A549 (cell line): ENCODE measurements around the gene ID3. TPM values are rescaled to one million over a fixed set of nuclear protein-coding genes. Genes with fewer than 3 reads are reported as not detected.

Source experiments
- ATAC-seq, 2 experiments: fragments of 200-7000 bp in 1 of 2; fragments of >200 bp in 1 of 2; cut with Nextera tagmentation in 1 of 2; cut with Tn5 transposase in 1 of 2; 3 replicates each; pipeline versions ENCODE4 v1.8.0 to v1.9.1; 2018 to 2020; ENCODE audit warnings: mild to moderate bottlenecking in 1 of 2, moderate library complexity in 1 of 2
- CTCF ChIA-PET: fragments of 300-600 bp; sonication (Branson Sonifier 250); formaldehyde crosslinking; extraction: SDS; loops from one replicate; lab custom pipeline; 2021; ENCODE audit warnings: antibody characterized with exemption, inconsistent platforms; lab: Yijun Ruan, JAX
- POLR2A ChIA-PET: fragments of 350-600 bp; formaldehyde crosslinking; extraction: SDS; loops from one replicate; lab custom pipeline; 2021; ENCODE audit warnings: antibody characterized with exemption, inconsistent platforms; lab: Yijun Ruan, JAX
- DNase-seq, 2 experiments: peaks; one replicate each; pipeline versions ENCODE4 v3.0.0 to v3.0.0-alpha.2; 2011 to 2016; ENCODE audit warnings: low read depth in 1 of 2, low spot score in 1 of 2
- FAIRE-seq: peaks from 2 replicates; lab custom pipeline; 2011; peaks lifted over from hg19 to GRCh38; lab: Jason Lieb, UNC
- H3K27ac ChIP-seq, 2 experiments: fragments of >200 bp; sonication (Bioruptor Twin); formaldehyde crosslinking; 3 replicates each; pipeline ENCODE4 v1.5.1; 2016 to 2017
- H3K4me1 ChIP-seq: fragments of >200 bp; sonication (Bioruptor Twin); formaldehyde crosslinking; 3 replicates; pipeline ENCODE4 v1.6.1; 2016
- H3K4me2 ChIP-seq: fragments of >200 bp; sonication (Bioruptor Twin); formaldehyde crosslinking; 3 replicates; pipeline ENCODE4 v1.6.1; 2016
- H3K4me3 ChIP-seq: fragments of >200 bp; sonication (Bioruptor Twin); formaldehyde crosslinking; 3 replicates; pipeline ENCODE4 v1.5.1; 2016
- H3K9me3 ChIP-seq: fragments of >200 bp; sonication (Bioruptor Twin); formaldehyde crosslinking; 3 replicates; pipeline ENCODE4 v1.6.1; 2016
- ATOH8 ChIP-seq: fragments of 250-450 bp; sonication (Bioruptor Pico); IDR thresholded peaks from 2 replicates; pipeline ENCODE4 v1.5.0; 2020; ENCODE audit warnings: low read depth, mild to moderate bottlenecking, moderate library complexity
- CBX8 ChIP-seq: fragments of 200-600 bp; sonication (generic); IDR thresholded peaks from 2 replicates; pipeline ENCODE4 v1.6.1; 2016
- CHD2 ChIP-seq: fragments of 150-350 bp; IDR thresholded peaks from 2 replicates; pipeline ENCODE4 v1.6.1; 2014; ENCODE audit warnings: low read length; ENCODE audit not compliant: partially characterized antibody
- CTCF ChIP-seq: fragments of >200 bp; sonication (Bioruptor Twin); formaldehyde crosslinking; IDR thresholded peaks from 3 replicates; pipeline ENCODE4 v1.5.1; 2016
- EHF ChIP-seq: fragments of 250-450 bp; sonication (Bioruptor Pico); IDR thresholded peaks from 2 replicates; pipeline ENCODE4 v1.5.0; 2020; ENCODE audit warnings: mild to moderate bottlenecking
- EHMT2 ChIP-seq: fragments of 200-600 bp; sonication (generic); IDR thresholded peaks from 2 replicates; pipeline ENCODE4 v1.6.1; 2016; ENCODE audit warnings: antibody characterized with exemption, low read depth, mild to moderate bottlenecking, moderate library complexity
- EP300 ChIP-seq, 2 experiments: fragments of >200 bp; sonication (Bioruptor Twin); formaldehyde crosslinking; IDR thresholded peaks; 2 replicates in 1 of 2; 3 replicates in 1 of 2; pipeline ENCODE4 v1.6.1; 2016 to 2017
- FOSL2 ChIP-seq, 2 experiments: fragments of 450-650 bp in 1 of 2; fragments of >200 bp in 1 of 2; sonication (Bioruptor Twin) in 1 of 2; formaldehyde crosslinking; IDR thresholded peaks; 2 replicates each; pipeline versions ENCODE4 v1.5.0 to v1.6.1; 2016 to 2020; ENCODE audit warnings: mild to moderate bottlenecking in 1 of 2, moderate library complexity in 1 of 2
- FOXS1 ChIP-seq: fragments of 250-450 bp; sonication (Bioruptor Pico); IDR thresholded peaks from 2 replicates; pipeline ENCODE4 v1.5.0; 2020; ENCODE audit warnings: mild to moderate bottlenecking, moderate library complexity
- HEYL ChIP-seq: fragments of 250-450 bp; sonication (Bioruptor Pico); IDR thresholded peaks from 2 replicates; pipeline ENCODE4 v1.8.0; 2021; ENCODE audit warnings: mild to moderate bottlenecking, moderate library complexity
- HOXA7 ChIP-seq: fragments of 250-450 bp; sonication (Bioruptor Pico); IDR thresholded peaks from 2 replicates; pipeline ENCODE4 v1.5.0; 2020; ENCODE audit warnings: mild to moderate bottlenecking, moderate library complexity
- HOXB13 ChIP-seq: fragments of 250-450 bp; sonication (Bioruptor Pico); IDR thresholded peaks from 2 replicates; pipeline ENCODE4 v1.5.0; 2020; ENCODE audit warnings: low read depth, mild to moderate bottlenecking, moderate library complexity
- HOXB5 ChIP-seq: fragments of 250-450 bp; sonication (Bioruptor Pico); IDR thresholded peaks from 2 replicates; pipeline ENCODE4 v1.5.0; 2020; ENCODE audit warnings: mild to moderate bottlenecking, moderate library complexity
- KDM1A ChIP-seq: fragments of 200-600 bp; sonication (generic); IDR thresholded peaks from 2 replicates; pipeline ENCODE4 v1.6.1; 2016; ENCODE audit warnings: low read depth, mild to moderate bottlenecking
- KDM5A ChIP-seq: fragments of 200-600 bp; sonication (generic); IDR thresholded peaks from 2 replicates; pipeline ENCODE4 v1.6.1; 2016; ENCODE audit warnings: antibody characterized with exemption, mild to moderate bottlenecking
- MAFK ChIP-seq: fragments of 450-650 bp; IDR thresholded peaks from 2 replicates; pipeline ENCODE4 v1.6.1; 2014; ENCODE audit not compliant: partially characterized antibody
- MAX ChIP-seq: IDR thresholded peaks from 2 replicates; pipeline ENCODE4 v1.6.1; 2012
- NFE2L2 ChIP-seq: fragments of 150-350 bp; conservative IDR thresholded peaks from 2 replicates; pipeline ENCODE4 v1.6.1; 2014; ENCODE audit warnings: low read length
- POLR2A ChIP-seq: IDR thresholded peaks from 2 replicates; pipeline ENCODE4 v1.6.1; 2012; ENCODE audit warnings: mild to moderate bottlenecking, low read length
- POLR2AphosphoS2 ChIP-seq: conservative IDR thresholded peaks from 2 replicates; pipeline ENCODE4 v1.6.1; 2012; ENCODE audit warnings: low read length, improper control_type of control experiment, inconsistent platforms
- RAD21 ChIP-seq, 2 experiments: fragments of >200 bp in 1 of 2; sonication (Bioruptor Twin) in 1 of 2; formaldehyde crosslinking in 1 of 2; IDR thresholded peaks in 1 of 2; conservative IDR thresholded peaks in 1 of 2; 2 replicates in 1 of 2; 3 replicates in 1 of 2; pipeline ENCODE4 v1.6.1; 2012 to 2018; ENCODE audit warnings: inconsistent platforms in 1 of 2
- RNF2 ChIP-seq: fragments of 200-600 bp; sonication (generic); IDR thresholded peaks from 2 replicates; pipeline ENCODE4 v1.6.1; 2016; ENCODE audit warnings: low read depth, mild to moderate bottlenecking, antibody characterized with exemption, moderate library complexity, borderline replicate concordance
- ZC3H11A ChIP-seq: fragments of 450-650 bp; IDR thresholded peaks from 2 replicates; pipeline ENCODE4 v1.6.1; 2014; ENCODE audit warnings: antibody characterized with exemption, mild to moderate bottlenecking
- ZFP36 ChIP-seq: fragments of 450-650 bp; IDR thresholded peaks from 2 replicates; pipeline ENCODE4 v1.6.1; 2014; ENCODE audit warnings: borderline replicate concordance; ENCODE audit not compliant: partially characterized antibody
- whole genome bisulfite sequencing: methylation state at CpG from one replicate; pipeline ENCODE4 v1.1.6; 2017; ENCODE audit errors: missing lambda C conversion rate; 5-methylcytosine and 5-hydroxymethylcytosine counted together
- polyA plus RNA-seq, 4 experiments: library from polyadenylated mRNA; depleted of rRNA in 3 of 4; stranded (reverse); fragments of >200 nt; fragmentation: RNase III in 1 of 4; extraction: RNeasy Plus Mini Kit Qiagen cat#74134 plus additional on column Dnase treatment in 1 of 4; gene quantifications; 2 replicates in 3 of 4; 3 replicates in 1 of 4; pipeline ENCODE4 v1.2.3, GENCODE V29; 2011 to 2017
- TF ChIP-seq, protein P1 (sequence below): fragments of 450-650 bp; IDR thresholded peaks from 2 replicates; pipeline ENCODE4 v1.6.1; 2014; ENCODE audit warnings: antibody characterized with exemption

ID3 gene
- polyA plus RNA-seq, 2 of the 4 experiments (the other 2 are of a cell fraction) = 171 to 336 TPM

DNA sequence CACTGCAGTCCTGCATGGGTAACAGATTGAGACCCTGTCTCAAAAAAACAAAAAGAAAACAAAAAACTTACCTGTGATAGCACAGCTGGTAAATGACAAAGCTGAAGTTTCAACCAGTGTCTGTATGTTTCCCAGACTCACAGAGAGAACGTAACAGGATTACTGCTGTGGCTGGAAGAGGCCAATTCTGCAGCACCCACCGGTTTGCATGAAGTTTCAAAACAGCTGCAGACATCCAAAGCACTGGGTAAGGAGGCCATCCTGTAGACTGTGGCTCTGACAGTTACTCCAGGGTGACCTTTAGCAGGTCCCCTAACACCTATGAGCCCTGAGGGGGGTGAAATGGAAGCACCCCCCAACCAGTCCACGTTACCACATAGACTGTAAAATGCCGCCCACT lies 7.5 kb downstream of the ID3 start:
- no peak for TF ChIP-seq CTCF
- TF ChIP-seq HEYL (CRISPR knock-in tag) = no peak
- TF ChIP-seq ATOH8 (CRISPR knock-in tag) = no peak
- no peak for TF ChIP-seq HOXB5 (CRISPR knock-in tag)
- TF ChIP-seq, protein P1, sequence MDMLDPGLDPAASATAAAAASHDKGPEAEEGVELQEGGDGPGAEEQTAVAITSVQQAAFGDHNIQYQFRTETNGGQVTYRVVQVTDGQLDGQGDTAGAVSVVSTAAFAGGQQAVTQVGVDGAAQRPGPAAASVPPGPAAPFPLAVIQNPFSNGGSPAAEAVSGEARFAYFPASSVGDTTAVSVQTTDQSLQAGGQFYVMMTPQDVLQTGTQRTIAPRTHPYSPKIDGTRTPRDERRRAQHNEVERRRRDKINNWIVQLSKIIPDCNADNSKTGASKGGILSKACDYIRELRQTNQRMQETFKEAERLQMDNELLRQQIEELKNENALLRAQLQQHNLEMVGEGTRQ = no peak
- no peak for TF ChIP-seq EHF (CRISPR knock-in tag)
- no peak for TF ChIP-seq MAX
- no peak for TF ChIP-seq HOXB13 (CRISPR knock-in tag)
- TF ChIP-seq EHMT2 = no peak
- no peak for TF ChIP-seq HOXA7 (CRISPR knock-in tag)
- no peak for TF ChIP-seq ZC3H11A
- no peak for TF ChIP-seq RAD21 (conservative IDR thresholded peaks at IDR 0.05 in 1 of 2, IDR thresholded peaks at IDR 0.05 in 1 of 2)
- TF ChIP-seq CHD2 = no peak
- TF ChIP-seq FOXS1 (CRISPR knock-in tag) = no peak
- no peak for TF ChIP-seq EP300 (IDR thresholded peaks at IDR 0.05)
- ChIA-PET POLR2A (no interaction called here), CTCF (interaction anchor here (0.7 to 29.3 kb wide), 5 partner anchors 7 to 114 kb away, joined by 3 to 699 read pairs (median 4); no protein-coding TSS in a partner anchor)
- 90% methylated on average over 4 of the region's 4 CpGs for WGBS
- Histone ChIP-seq H3K27ac (peak overlapping the region; percentile 2 to 75; a peak in 3 of 6 replicates), H3K4me2 (no peak overlapping the region), H3K4me3 (no peak overlapping the region), H3K4me1 (peaks cover 64% of the 10 kb centered on the region), H3K9me3 (no peaks in the 10 kb centered on the region)
- no peak for ATAC-seq
- DNase-seq = no peak
- FAIRE-seq = no peak

DNA sequence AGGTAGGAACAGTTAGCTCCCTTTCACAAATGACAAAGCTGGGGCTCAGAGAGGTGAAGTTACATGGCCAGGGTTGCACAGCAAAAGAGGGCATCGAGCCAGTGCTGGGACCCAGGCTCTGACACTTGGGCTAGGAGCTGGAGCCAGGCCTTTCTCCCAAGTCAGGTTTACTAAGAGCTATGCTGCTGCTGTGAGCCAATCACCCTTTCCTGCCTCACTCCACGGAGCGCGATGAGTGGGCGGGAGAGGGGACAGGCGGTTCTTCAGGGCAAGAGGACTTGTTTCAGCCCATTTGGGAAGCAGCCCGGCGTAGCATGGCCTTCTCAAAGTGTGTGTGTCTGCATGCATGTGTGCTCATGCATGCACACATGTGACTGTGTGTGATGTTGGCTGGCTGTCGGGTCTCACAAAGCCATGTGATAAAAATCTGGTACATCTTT lies 10.6 kb downstream of the ID3 start:
- TF ChIP-seq ZFP36 = peak; percentile 17
- no peak for TF ChIP-seq HOXA7 (CRISPR knock-in tag)
- no peak for DNase-seq
- POLR2A ChIA-PET = no interaction called here
- Histone ChIP-seq H3K27ac (peak overlapping the region; percentile 75 to 88; a peak in 5 of 6 replicates), H3K4me2 (no peak overlapping the region), H3K4me3 (no peak overlapping the region), H3K4me1 (peaks cover 62% of the 10 kb centered on the region), H3K9me3 (no peaks in the 10 kb centered on the region)
- no peak for FAIRE-seq
- 95% methylated on average over 7 of the region's 9 CpGs for WGBS
- CTCF ChIA-PET = interaction anchor here (0.6 to 29.3 kb wide), 5 partner anchors 9 to 158 kb away, joined by 3 to 699 read pairs (median 11); partner anchors contain the start of gene ID3
- ATAC-seq = no peak

- 38% methylated on average over 8 of the region's 8 CpGs for WGBS
- H3K4me1 ChIP-seq = peaks cover 53% of the 10 kb centered on the region
- peak overlapping the region; percentile 67 for H3K4me2 ChIP-seq
- peak overlapping the region; percentile 75 to 88 for H3K27ac ChIP-seq
- CTCF ChIA-PET = interaction anchor here (0.6 to 29.3 kb wide), 4 partner anchors 8 to 371 kb away, joined by 3 to 699 read pairs (median 19); partner anchors contain the start of gene RPL11
- no peak for FAIRE-seq
- no peaks in the 10 kb centered on the region for H3K9me3 ChIP-seq
- DNase-seq = no peak
- no peak overlapping the region for H3K4me3 ChIP-seq
- POLR2A ChIA-PET = interaction anchor here (0.8 kb wide), 1 partner anchor 8 kb away, joined by 5 read pairs; no protein-coding TSS in a partner anchor
- TF ChIP-seq MAX (0 out of 2 replicates have a peak, but pooled peaks have one; percentile 15), POLR2AphosphoS2 (no peak), KDM5A (no peak), KDM1A (peak; percentile 74; the same call in 1 of the 2 replicates), CBX8 (no peak), POLR2A (no peak), FOSL2 (IDR thresholded peaks at IDR 0.05) (no peak), FOSL2 (CRISPR knock-in tag; IDR thresholded peaks at IDR 0.05) (no peak), RNF2 (no peak), MAFK (no peak), NFE2L2 (no peak)
- TF ChIP-seq, protein P1 = peak; percentile 65
- ATAC-seq = no peak
Observed at GRCh38 chr1:23546897-23547584, 12.3 kb downstream of the ID3 start.
